Liver (tissue), 2 donors: ENCODE data around the gene NDUFAB1.

Experiments used
- CTCF ChIP-seq: fragments of 150-350 bp; IDR thresholded peaks from 2 replicates; pipeline ENCODE4 v1.5.1; 2017; ENCODE audit warnings: improper control_type of control experiment, low read depth, low read length; ENCODE audit not compliant: missing input control
- YY1 ChIP-seq: IDR thresholded peaks from 2 replicates; pipeline ENCODE4 v1.6.1; 2016; ENCODE audit warnings: antibody characterized with exemption, mild to moderate bottlenecking
- TF ChIP-seq, protein P1 (sequence below): IDR thresholded peaks from 2 replicates; pipeline ENCODE4 v1.6.1; 2016; ENCODE audit warnings: antibody characterized with exemption, mild to moderate bottlenecking
- donor health status: healthy.

GRCh38 chr16:23562505-23562904 lies 33.6 kb downstream of the NDUFAB1 start:
- no peak for TF ChIP-seq YY1
- TF ChIP-seq, protein P1, sequence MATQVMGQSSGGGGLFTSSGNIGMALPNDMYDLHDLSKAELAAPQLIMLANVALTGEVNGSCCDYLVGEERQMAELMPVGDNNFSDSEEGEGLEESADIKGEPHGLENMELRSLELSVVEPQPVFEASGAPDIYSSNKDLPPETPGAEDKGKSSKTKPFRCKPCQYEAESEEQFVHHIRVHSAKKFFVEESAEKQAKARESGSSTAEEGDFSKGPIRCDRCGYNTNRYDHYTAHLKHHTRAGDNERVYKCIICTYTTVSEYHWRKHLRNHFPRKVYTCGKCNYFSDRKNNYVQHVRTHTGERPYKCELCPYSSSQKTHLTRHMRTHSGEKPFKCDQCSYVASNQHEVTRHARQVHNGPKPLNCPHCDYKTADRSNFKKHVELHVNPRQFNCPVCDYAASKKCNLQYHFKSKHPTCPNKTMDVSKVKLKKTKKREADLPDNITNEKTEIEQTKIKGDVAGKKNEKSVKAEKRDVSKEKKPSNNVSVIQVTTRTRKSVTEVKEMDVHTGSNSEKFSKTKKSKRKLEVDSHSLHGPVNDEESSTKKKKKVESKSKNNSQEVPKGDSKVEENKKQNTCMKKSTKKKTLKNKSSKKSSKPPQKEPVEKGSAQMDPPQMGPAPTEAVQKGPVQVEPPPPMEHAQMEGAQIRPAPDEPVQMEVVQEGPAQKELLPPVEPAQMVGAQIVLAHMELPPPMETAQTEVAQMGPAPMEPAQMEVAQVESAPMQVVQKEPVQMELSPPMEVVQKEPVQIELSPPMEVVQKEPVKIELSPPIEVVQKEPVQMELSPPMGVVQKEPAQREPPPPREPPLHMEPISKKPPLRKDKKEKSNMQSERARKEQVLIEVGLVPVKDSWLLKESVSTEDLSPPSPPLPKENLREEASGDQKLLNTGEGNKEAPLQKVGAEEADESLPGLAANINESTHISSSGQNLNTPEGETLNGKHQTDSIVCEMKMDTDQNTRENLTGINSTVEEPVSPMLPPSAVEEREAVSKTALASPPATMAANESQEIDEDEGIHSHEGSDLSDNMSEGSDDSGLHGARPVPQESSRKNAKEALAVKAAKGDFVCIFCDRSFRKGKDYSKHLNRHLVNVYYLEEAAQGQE = no peak
- TF ChIP-seq CTCF = no peak
